ENCODE results near the gene APOF.
"Not testable (repeated sequence)": the region's sequence is repeated elsewhere in the genome, so short reads cannot be mapped to it uniquely, and the experiment has no call there.

The APOF gene

GRCh38 chr12:56362130-56363059 is at the start of gene APOF:
Gene APOF (minus strand): TSS chr12:56362857. CDS start chr12:56362745, 112 bp downstream.
- no peak for DNase-seq

GRCh38 chr12:56411781-56412639 is 49.4 kb upstream of the APOF start:
- DNase-seq: no peak

GRCh38 chr12:56410768-56411167 is 48.1 kb upstream of the APOF start:
- DNase-seq: no peak

GRCh38 chr12:56408799-56409417 is 46.3 kb upstream of the APOF start:
- DNase-seq: no peak

GRCh38 chr12:56404227-56404626 is 41.6 kb upstream of the APOF start:
- not testable (repeated sequence) for DNase-seq

- DNase-seq: not testable (repeated sequence)
Observed at GRCh38 chr12:56401612-56402011, 39.0 kb upstream of the APOF start.

GRCh38 chr12:56401125-56401524 is 38.5 kb upstream of the APOF start:
- DNase-seq: not testable (repeated sequence)

- DNase-seq: not testable (repeated sequence)
Observed at GRCh38 chr12:56399466-56399865, 36.8 kb upstream of the APOF start.

GRCh38 chr12:56398324-56398723 is 35.7 kb upstream of the APOF start:
- DNase-seq: no peak

GRCh38 chr12:56392331-56392730 is 29.7 kb upstream of the APOF start:
- no peak for DNase-seq

GRCh38 chr12:56391721-56392120 is 29.1 kb upstream of the APOF start:
- DNase-seq: no peak

- no peak for DNase-seq
Observed at GRCh38 chr12:56389412-56389811, 26.8 kb upstream of the APOF start.

- DNase-seq: no peak
Observed at GRCh38 chr12:56387152-56387736, 24.6 kb upstream of the APOF start.

GRCh38 chr12:56385873-56386272 is 23.2 kb upstream of the APOF start:
- DNase-seq: no peak

- no peak for DNase-seq
Observed at GRCh38 chr12:56382611-56383010, 20.0 kb upstream of the APOF start.

GRCh38 chr12:56377989-56378316 is 15.3 kb upstream of the APOF start:
- no peak for DNase-seq

GRCh38 chr12:56377310-56377988 is 14.8 kb upstream of the APOF start:
- no peak for DNase-seq

- DNase-seq: no peak
Observed at GRCh38 chr12:56375598-56376434, 13.2 kb upstream of the APOF start.

GRCh38 chr12:56374726-56375597 is 12.3 kb upstream of the APOF start:
- DNase-seq: no peak

GRCh38 chr12:56373515-56373914 is 10.9 kb upstream of the APOF start:
- DNase-seq: no peak

Measured in DMS79 (cell line).